Measurements from ENCODE around the gene EFNA4.

The EFNA4 gene

GRCh38 chr1:155032886-155033285 lies 30.7 kb upstream of the EFNA4 start:
- no peak for DNase-seq (ENCODE audit: low read depth, low spot score)
- no peak overlapping the region for H3K27ac ChIP-seq

- DNase-seq (ENCODE audit: low read depth, low spot score): no peak
- H3K27ac ChIP-seq: no peak within 1 kb of the TSS
Measured at GRCh38 chr1:155033524-155033923, 30.0 kb upstream of the EFNA4 start, which contains the start of the genes DCST1 and DCST2. Gene DCST1, plus strand, starts transcription at chr1:155033824. Its CDS starts 213 bp downstream, at chr1:155034037. Gene DCST2, minus strand, starts transcription at chr1:155033781. Its CDS starts 80 bp downstream, at chr1:155033701.

GRCh38 chr1:155034318-155035208 lies 29.0 kb upstream of the EFNA4 start:
- no peak overlapping the region for H3K27ac ChIP-seq
- DNase-seq (ENCODE audit: low read depth, low spot score): no peak

- no peak overlapping the region for H3K27ac ChIP-seq
- DNase-seq (ENCODE audit: low read depth, low spot score): no peak
Measured at GRCh38 chr1:155035936-155036335, 27.6 kb upstream of the EFNA4 start.

GRCh38 chr1:155037043-155037442 lies 26.5 kb upstream of the EFNA4 start:
- H3K27ac ChIP-seq: no peak overlapping the region
- no peak for DNase-seq (ENCODE audit: low read depth, low spot score)

GRCh38 chr1:155037851-155038441 lies 25.6 kb upstream of the EFNA4 start:
- peak overlapping the region; percentile 72 for H3K27ac ChIP-seq
- no peak for DNase-seq (ENCODE audit: low read depth, low spot score)

GRCh38 chr1:155038602-155039307 lies 24.8 kb upstream of the EFNA4 start:
- peak; percentile 90 for DNase-seq (ENCODE audit: low read depth, low spot score)

GRCh38 chr1:155039308-155039669 lies 24.3 kb upstream of the EFNA4 start:
- no peak for DNase-seq (ENCODE audit: low read depth, low spot score)
- H3K27ac ChIP-seq: peak overlapping the region; percentile 72

More at GRCh38 chr1:155038602-155039307, 24.8 kb upstream of the EFNA4 start:
- peak overlapping the region; percentile 72 for H3K27ac ChIP-seq

- DNase-seq (ENCODE audit: low read depth, low spot score): no peak
- no peak overlapping the region for H3K27ac ChIP-seq
Measured at GRCh38 chr1:155040358-155041093, 23.0 kb upstream of the EFNA4 start.

GRCh38 chr1:155042789-155043188 lies 20.8 kb upstream of the EFNA4 start:
- no peak for DNase-seq (ENCODE audit: low read depth, low spot score)
- no peak overlapping the region for H3K27ac ChIP-seq

GRCh38 chr1:155043301-155043702 lies 20.2 kb upstream of the EFNA4 start:
- no peak for DNase-seq (ENCODE audit: low read depth, low spot score)
- H3K27ac ChIP-seq: no peak overlapping the region

- no peak overlapping the region for H3K27ac ChIP-seq
- DNase-seq (ENCODE audit: low read depth, low spot score): no peak
Measured at GRCh38 chr1:155043793-155044192, 19.7 kb upstream of the EFNA4 start.

GRCh38 chr1:155044365-155044764 lies 19.2 kb upstream of the EFNA4 start:
- no peak for DNase-seq (ENCODE audit: low read depth, low spot score)
- no peak overlapping the region for H3K27ac ChIP-seq

GRCh38 chr1:155044812-155045657 lies 18.5 kb upstream of the EFNA4 start:
- no peak for DNase-seq (ENCODE audit: low read depth, low spot score)
- no peak overlapping the region for H3K27ac ChIP-seq

- no peak for DNase-seq (ENCODE audit: low read depth, low spot score)
- H3K27ac ChIP-seq: no peak overlapping the region
Measured at GRCh38 chr1:155048449-155049334, 14.8 kb upstream of the EFNA4 start.

- DNase-seq (ENCODE audit: low read depth, low spot score): no peak
- H3K27ac ChIP-seq: peak overlapping the region; percentile 74
Measured at GRCh38 chr1:155049651-155050559, 13.6 kb upstream of the EFNA4 start.

GRCh38 chr1:155050560-155051341 lies 12.8 kb upstream of the EFNA4 start, which contains the start of gene ADAM15:
Gene ADAM15, plus strand, starts transcription at chr1:155051316. Its CDS starts 71 bp downstream, at chr1:155051387.
- DNase-seq (ENCODE audit: low read depth, low spot score): no peak
- H3K27ac ChIP-seq: peak within 1 kb of the TSS; percentile 74

All from epithelial cell of prostate (primary cell).